PFSK-1 (cell line): ENCODE measurements around the gene CDC26.

Source experiments
- FOXP2 ChIP-seq: optimal IDR thresholded peaks from 2 replicates; pipeline ENCODE3; 2011; ENCODE audit warnings: borderline replicate concordance, control low read depth, inconsistent platforms; ENCODE audit not compliant: insufficient read depth; ENCODE audit errors: extremely low read length, extremely low read depth
- POLR2AphosphoS5 ChIP-seq: IDR thresholded peaks from 2 replicates; pipeline ENCODE4 v1.6.1; 2012; ENCODE audit warnings: low read depth, mild to moderate bottlenecking, control low read depth, low read length, moderate library complexity
- REST ChIP-seq, 2 experiments: IDR thresholded peaks; 2 replicates each; pipeline versions ENCODE4 v1.6.1 to v1.8.0; 2011 to 2012; ENCODE audit warnings: low read depth in 2 of 2, low read length in 2 of 2, control low read depth in 1 of 2, inconsistent platforms in 1 of 2, mild to moderate bottlenecking in 1 of 2, moderate library complexity in 1 of 2; ENCODE audit not compliant: insufficient read depth in 1 of 2
- SIN3A ChIP-seq: IDR thresholded peaks from 2 replicates; pipeline ENCODE4 v1.6.1; 2012; ENCODE audit warnings: mild to moderate bottlenecking, low read length, moderate library complexity, borderline replicate concordance; ENCODE audit not compliant: insufficient read depth
- TAF1 ChIP-seq: IDR thresholded peaks from 2 replicates; pipeline ENCODE4 v1.6.1; 2012; ENCODE audit warnings: low read length, control low read depth, borderline replicate concordance; ENCODE audit not compliant: insufficient read depth

The CDC26 gene

GRCh38 chr9:113317777-113318176, 42.4 kb upstream of the CDC26 start:
- TF ChIP-seq REST (IDR thresholded peaks at IDR 0.05; ENCODE audit: insufficient read depth in 1 of 2, low read depth in 2 of 2, low read length in 2 of 2) = no peak
- TF ChIP-seq POLR2AphosphoS5 = no peak
- TF ChIP-seq SIN3A = no peak
- TF ChIP-seq TAF1 = no peak
- no peak for TF ChIP-seq FOXP2

- TF ChIP-seq SIN3A = no peak
- TF ChIP-seq REST (IDR thresholded peaks at IDR 0.05; ENCODE audit: insufficient read depth in 1 of 2, low read depth in 2 of 2, low read length in 2 of 2) = no peak
Observed at GRCh38 chr9:113316030-113316429, 40.7 kb upstream of the CDC26 start.

GRCh38 chr9:113315231-113315630, 39.9 kb upstream of the CDC26 start:
- TF ChIP-seq REST (IDR thresholded peaks at IDR 0.05; ENCODE audit: insufficient read depth in 1 of 2, low read depth in 2 of 2, low read length in 2 of 2) (no peak), FOXP2 (no peak), TAF1 (no peak), POLR2AphosphoS5 (no peak), SIN3A (no peak)

GRCh38 chr9:113313261-113313660, 37.9 kb upstream of the CDC26 start:
- TF ChIP-seq POLR2AphosphoS5 (no peak), TAF1 (no peak), REST (IDR thresholded peaks at IDR 0.05; ENCODE audit: insufficient read depth in 1 of 2, low read depth in 2 of 2, low read length in 2 of 2) (no peak), SIN3A (no peak), FOXP2 (no peak)

- no peak for TF ChIP-seq POLR2AphosphoS5
- no peak for TF ChIP-seq SIN3A
- no peak for TF ChIP-seq REST (IDR thresholded peaks at IDR 0.05; ENCODE audit: insufficient read depth in 1 of 2, low read depth in 2 of 2, low read length in 2 of 2)
- TF ChIP-seq TAF1 = no peak
- TF ChIP-seq FOXP2 = no peak
Observed at GRCh38 chr9:113311961-113312360, 36.6 kb upstream of the CDC26 start.
